ENCODE data around the gene RIC8A. TPM values are rescaled to one million over a fixed set of nuclear protein-coding genes. Genes with fewer than 3 reads are reported as not detected.

Gene RIC8A
- total and polyA plus RNA-seq, 9 of the 15 experiments (the other 6 are each of a cell fraction or from before 2014, with no cell fraction given), result 10.7 to 108 (median 72.1) TPM

GRCh38 chr11:207208-207862, at the start of gene RIC8A, which contains the start of gene BET1L (continued):
- peak; percentile 96 for TF ChIP-seq E4F1 (CRISPR knock-in tag; IDR thresholded peaks at IDR 0.05; ENCODE audit: borderline replicate concordance)
- peak; percentile 78 for TF ChIP-seq SPI1 (IDR thresholded peaks at IDR 0.05; ENCODE audit: borderline replicate concordance, low read depth, low read length)
- no peak for TF ChIP-seq USF2 (CRISPR knock-in tag; IDR thresholded peaks at IDR 0.05)
- no peak for TF ChIP-seq EWSR1 (IDR thresholded peaks at IDR 0.05; ENCODE audit: borderline replicate concordance, low read depth, partially characterized antibody)
- TF ChIP-seq RBFOX2 (IDR thresholded peaks at IDR 0.05; ENCODE audit: low read depth, low read length), result peak; percentile 98
- peak; percentile 88 for TF ChIP-seq VEZF1 (CRISPR knock-in tag; IDR thresholded peaks at IDR 0.05)
- no peak for TF ChIP-seq ELK3 (CRISPR knock-in tag; IDR thresholded peaks at IDR 0.05)
- peak; percentile 26; the same call in 1 of the 2 replicates for TF ChIP-seq CTBP1 (IDR thresholded peaks at IDR 0.05; ENCODE audit: borderline replicate concordance)
- no peak for TF ChIP-seq ETS2 (tag; IDR thresholded peaks at IDR 0.05; ENCODE audit: borderline replicate concordance, poor library complexity, severe bottlenecking)
- peak; percentile 31; the same call in 1 of the 2 replicates for TF ChIP-seq TAF7 (tag; IDR thresholded peaks at IDR 0.05)
- no peak for TF ChIP-seq ZNF57 (CRISPR knock-in tag; IDR thresholded peaks at IDR 0.05)
- TF ChIP-seq HNRNPLL (IDR thresholded peaks at IDR 0.05; ENCODE audit: low read depth, low read length, poor library complexity, severe bottlenecking), result peak; percentile 74
- TF ChIP-seq ZNF609 (CRISPR knock-in tag; IDR thresholded peaks at IDR 0.05; ENCODE audit: borderline replicate concordance), result 0 out of 2 replicates have a peak, but pooled peaks have one; percentile 3
- no peak for TF ChIP-seq ZC3H4 (CRISPR knock-in tag; IDR thresholded peaks at IDR 0.05; ENCODE audit: borderline replicate concordance)
